ENCODE measurements around the gene CDH11.

CDH11 gene

DNA sequence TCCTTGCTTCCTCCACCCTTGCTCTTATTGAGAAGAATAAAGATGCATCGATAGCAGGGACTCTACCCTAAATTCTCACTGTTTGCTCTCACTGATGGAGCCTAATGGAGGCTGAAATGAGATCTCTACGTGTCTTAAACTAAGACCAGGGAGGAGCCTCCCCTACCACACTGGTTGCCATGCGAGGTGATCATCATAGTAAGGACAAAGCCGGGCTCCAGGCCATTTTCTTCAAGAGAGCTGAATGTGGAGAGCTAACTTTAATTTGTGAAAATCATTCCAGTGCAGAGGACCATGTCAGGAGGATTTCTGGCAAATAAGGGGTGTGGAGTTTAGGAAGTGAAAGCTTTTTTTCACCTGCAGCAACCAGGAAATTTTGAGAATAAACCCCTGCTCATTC is 5.6 kb downstream of the CDH11 start:
- no peak for DNase-seq

DNA sequence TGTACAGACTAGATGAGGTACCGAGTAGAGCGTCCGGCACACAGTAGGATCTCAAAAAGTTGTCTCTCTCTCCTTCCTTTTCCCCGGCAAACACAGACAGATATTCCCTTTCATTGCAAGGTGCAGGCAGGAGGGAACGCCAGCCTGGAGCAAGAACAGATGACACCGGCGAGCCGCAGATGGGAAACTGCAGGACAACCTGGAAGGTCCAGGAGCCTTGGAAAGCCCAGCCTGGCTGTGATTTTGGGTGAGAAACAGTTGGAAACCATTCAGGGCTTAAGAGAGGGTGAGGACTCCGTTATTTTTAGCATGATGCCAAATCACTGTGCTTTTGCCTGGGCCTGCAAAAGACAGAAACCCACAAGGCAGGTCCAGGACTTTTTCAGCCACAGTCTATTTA is 7.3 kb downstream of the CDH11 start:
- DNase-seq = no peak

DNA sequence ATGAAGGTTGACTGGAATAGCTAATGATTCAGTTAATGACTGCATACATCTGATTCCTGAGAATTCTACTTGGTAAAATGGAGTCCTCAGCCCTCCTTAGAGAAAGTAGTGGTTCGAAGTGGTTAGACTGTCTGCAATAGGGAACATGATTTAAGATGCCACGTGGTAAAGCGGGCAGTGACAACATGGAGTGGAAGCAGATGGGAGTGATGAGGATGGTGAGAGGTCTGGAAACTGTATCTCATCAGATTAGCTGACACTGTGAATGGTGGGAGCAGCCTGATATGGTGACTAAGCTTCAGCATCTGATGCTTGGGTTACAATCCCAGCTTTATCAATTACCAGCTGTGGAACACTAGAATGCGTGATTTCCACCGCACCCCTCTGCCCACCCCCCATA is 8.4 kb downstream of the CDH11 start:
- DNase-seq = no peak

DNA sequence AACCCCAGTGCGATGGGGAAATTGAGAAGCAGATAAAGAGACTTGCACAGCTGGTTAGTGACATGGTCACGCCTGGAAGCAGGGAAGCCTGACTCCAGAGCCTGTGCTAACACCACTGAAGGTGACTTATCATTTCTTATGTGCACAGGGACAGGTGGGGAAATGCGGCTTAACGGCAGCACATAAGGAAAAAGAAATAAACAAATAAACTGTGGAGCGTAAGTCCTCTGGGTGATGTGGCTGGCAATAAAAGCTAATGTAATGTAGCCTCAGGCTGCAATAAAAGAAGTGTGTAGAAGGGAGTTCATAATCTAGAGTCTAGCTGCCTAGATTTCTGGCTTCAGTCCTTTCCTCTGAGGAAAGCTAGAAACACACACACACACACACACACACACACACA is 10.6 kb downstream of the CDH11 start:
- no peak for DNase-seq

DNA sequence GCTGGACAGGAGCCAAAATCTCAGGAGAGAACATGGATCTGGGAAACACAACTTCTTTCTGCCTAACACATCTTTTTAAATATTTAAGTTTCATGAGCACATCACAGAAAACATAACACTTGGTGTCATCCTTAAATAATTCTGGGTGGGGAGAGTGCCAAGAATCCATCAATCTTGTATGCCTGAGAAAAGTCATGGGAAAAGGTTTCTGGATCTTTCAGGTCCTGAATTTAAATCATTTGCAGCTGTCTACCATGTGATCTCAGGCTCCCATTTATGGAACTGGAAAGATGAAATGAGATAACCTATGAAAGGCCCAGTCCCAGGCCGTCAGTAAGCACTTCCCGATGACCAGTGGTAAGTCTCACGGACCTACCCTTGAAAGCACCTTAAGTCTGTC is 15.1 kb downstream of the CDH11 start:
- DNase-seq = no peak

DNA sequence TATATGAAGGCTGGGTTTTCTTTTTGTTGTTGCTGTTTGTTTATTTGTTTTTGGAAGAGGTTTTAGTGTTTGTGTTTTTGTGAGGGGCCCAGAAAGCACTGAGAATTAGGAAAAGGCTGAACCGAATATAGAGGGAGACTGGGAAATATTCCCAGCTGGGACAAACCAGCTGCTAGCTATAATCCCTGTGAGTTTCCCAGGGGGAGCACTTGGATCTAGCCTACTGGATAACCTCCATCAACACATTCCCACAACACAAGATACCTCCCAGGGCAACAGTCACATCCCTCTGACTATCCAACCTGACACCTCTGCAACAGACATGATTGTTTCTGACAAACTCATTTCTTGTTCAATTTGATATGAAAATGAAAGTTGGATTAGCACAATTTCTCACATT is 16.7 kb downstream of the CDH11 start:
- no peak for DNase-seq

DNA sequence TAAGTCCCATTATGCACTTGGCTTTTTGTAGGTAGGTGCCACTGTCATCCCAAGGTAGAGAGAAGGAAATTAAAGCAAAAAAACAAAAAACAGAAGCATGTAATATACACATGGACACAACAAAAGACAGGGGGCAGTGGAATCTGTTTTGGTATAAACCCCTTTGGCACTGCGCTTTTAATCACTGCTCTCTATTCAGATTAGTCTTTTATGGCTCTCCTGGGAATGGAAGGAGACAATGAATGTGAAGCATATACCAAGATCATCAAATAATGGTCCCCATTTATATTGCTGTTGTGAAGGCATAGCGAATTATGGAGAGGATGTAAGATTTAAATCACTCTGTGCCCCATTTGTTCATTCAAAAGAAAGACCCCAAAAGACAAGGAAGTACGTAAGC is 17.4 kb downstream of the CDH11 start:
- DNase-seq = no peak

DNA sequence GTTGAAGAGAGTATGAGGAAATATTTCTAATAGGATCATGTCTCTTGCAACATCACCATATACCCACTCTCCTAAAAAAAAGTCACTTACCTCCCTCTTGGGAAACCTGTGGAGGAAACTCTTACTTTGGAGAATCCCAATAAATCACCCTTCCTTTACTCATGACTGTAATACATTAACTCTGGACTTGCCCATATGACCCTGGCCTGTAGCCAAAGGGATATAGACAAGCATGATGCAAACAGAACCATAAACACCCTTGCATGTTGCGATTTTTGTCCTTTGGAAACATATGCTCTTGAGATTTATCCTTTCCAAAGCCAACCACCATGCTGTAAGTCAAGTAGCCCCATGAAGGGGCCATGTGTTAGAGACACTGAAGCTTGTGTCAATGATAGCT is 19.5 kb downstream of the CDH11 start:
- DNase-seq = no peak

DNA sequence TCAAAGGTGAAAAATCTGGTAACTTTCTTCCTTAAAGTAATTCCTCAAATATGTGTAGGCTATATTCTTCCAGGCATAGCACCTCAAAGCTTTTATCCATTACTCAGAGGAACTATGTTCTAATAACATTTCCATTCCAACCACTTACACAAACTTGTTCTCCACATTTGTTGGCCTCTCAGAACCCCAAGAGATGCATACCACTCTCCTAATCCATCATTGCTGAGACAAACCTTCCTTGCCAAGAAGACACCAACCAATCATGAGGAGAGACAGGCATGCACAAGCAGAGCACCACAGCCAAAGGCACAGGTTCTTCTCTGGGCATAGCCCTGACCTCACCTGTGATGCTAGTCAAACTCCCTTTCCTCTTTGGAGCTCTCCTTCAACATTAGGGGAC is 20.9 kb downstream of the CDH11 start:
- DNase-seq = no peak

DNA sequence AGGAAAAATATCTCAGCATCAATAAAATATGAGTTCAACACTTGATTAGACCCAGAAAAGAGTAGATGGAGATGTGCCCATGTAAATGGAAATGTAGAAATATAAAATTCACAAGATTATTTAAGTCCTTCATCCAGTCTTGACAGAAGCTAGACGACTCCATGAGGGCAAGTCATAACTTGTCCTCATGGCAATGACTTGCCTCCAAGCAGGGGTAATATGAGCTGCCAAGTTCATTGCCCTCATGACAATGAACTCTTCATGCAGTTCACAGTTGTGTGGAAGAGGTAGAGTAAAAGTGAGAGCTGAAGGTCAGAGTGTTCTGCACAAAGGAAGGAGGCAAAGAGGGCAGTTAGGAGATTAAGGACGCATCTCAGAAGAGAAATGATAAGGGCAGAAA is 22.3 kb downstream of the CDH11 start:
- no peak for DNase-seq

DNA sequence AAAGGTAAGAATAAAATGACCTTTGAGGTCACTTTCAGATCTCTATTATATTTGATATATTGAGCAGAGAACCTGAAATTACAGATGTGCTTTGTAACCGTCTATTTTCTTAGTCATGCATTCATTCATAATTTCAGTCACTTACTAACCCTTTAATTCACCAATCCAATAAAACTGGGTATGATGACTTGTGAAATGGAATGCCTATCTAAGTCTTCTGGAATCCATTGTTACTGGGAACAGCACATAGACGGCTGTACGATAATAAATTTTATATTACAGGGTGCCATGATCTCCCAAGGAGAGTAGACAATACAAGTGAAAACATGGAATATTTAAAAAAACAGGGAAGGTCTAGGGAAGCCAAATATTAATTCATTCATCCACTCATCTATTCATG is 22.9 kb downstream of the CDH11 start:
- no peak for DNase-seq

DNA sequence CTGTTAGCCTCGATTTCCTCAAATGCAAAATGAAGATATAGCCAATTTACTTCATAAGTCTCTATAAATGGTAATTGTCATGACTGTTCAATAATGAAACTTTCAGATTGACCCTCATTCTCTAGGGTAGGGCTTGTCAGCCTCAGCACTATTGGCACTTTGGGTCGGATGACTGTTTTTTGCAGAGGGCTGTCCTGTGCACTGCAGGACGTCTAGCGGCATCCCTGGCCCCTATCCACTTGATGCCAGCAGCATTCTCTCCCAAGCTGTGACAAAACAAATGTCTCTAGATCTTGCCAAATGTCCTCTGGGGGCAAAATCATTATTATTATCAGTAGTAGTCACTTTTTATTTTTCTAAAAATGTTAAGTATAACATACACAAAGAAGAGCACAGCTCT is 24.6 kb downstream of the CDH11 start:
- DNase-seq = no peak

DNA sequence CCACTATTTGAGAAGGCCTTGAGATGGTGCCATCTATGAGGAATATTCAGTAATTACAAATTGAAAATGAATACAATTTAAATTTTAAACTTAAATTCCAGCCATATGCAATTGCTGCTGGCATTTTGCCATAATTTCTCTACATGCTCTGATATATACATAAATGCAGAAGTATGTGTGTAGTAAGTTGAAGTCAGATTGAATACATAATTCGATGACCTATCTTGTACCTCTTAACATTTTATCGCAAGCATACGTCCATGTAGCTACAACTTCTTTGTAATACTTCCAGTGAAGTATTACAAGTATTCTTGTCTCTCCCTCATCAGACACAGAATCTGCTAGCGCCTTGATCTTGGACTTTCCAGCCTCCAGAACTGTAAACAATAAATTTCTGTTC is 26.0 kb downstream of the CDH11 start:
- no peak for DNase-seq

DNA sequence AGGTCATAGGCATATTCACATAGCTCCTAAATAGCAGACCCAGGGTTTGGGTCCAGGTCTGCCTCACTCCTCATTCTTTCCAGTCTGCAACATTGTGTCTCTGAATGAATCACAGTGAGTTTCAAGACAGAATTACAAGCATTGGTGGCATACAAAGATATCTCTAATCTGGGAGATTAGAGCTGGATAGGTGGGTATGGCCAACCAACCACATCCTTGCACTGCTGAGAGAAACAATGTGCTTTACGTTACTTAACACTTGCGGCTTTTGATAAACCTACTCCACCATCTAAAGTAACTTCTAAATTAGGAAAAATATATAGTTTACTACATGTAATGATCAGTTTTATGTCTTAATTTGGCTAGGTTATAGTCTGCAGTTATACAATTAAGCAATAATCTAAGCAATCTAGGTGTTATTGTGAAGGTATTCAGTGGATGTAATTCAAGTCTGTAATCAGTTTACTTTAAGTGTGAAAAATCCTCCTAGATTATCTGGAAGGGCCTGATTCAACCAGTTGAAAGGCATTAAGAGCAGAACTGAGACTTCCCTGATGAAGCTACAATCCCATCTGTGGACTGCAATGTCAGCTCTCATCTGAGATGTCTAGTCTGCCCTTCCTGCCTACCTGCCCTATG is 26.7 kb downstream of the CDH11 start:
- DNase-seq = no peak

DNA sequence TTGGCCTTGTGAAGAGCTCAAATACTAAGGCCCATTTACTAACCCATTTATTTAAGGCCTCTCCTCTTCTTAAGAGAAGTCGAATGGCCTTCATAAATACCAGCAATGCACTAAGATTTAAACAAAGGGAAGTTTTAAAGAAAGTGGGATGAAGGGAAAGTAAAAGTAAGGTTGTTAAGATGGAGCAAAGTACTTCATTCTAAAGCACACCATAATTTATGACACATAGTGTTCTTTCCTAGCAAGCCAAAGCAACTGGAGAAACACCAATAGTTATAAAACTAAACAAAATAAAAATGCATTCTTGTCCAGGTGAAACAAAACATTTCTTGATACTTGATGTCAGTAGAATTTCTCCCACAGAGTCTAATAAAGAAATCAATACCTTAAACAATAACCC is 27.9 kb downstream of the CDH11 start:
- DNase-seq = no peak

DNA sequence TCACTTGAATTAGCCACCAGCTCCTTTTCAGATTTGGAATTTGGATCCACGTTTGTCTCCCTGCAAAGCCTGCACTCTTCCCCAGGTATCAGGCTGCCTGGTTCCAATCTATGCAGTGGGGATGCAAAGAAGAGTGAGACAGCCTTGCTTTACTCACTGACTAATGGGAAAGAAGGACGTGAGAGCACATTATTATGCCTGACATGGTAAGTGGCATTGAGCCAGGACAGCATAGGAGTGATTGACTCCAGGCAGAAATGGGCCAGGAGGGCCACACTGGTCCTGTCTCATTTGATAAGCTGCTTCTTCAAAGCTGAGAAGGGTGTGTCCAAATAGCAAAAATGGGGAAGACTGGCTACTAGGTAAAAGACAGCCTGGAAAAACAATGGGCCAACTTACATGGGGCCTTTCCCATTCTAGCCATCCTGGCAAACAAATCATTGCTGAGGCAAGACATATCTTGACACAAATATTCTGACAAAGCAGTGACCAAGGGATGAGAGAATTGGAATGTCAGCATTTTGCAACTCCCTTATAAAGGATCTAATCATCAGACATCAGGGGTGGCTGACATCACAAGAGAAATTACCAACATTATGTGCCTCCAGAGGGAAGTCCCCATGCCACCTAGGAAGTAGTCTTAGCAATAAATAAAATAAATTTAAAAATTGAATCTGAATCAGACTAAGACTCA is 38.6 kb downstream of the CDH11 start:
- no peak for DNase-seq

DNA sequence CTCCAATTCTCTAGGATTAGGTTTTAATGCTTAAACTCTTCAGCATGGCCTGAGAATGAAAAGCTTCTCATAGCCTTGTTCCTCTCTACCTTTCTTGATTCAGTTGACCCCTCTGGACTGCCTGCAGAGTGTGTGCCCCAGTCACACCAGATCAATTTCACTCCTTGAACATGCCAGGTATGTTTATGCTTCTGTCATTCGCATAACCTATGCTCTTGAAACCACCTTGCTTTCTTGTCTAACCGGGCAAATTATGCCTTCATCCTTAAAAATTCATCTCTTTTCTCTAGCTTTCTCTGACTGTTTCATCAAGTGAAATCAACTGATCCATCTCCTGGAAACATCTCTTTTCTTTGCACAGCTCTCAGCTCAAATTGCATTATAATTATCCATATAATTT is 42.3 kb downstream of the CDH11 start:
- DNase-seq = no peak

DNA sequence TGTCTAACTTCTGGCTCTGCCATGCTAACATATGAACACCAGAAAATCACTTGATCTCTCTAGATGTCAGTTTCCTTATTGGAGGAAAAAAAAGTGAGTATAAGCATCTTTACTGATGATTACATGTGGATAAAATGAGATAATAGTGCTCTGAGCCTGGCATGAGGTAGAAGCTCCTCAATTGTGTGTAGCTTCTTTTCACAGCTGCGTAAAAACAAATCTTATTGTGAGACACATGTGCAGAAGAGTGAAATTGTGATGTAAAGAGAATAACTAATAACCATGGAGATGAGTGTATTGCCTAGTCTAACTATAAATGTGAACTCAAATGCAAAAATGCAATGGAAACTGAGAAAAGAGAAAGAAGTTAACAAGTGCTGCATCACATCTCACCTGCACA is 44.7 kb downstream of the CDH11 start:
- DNase-seq = no peak

DNA sequence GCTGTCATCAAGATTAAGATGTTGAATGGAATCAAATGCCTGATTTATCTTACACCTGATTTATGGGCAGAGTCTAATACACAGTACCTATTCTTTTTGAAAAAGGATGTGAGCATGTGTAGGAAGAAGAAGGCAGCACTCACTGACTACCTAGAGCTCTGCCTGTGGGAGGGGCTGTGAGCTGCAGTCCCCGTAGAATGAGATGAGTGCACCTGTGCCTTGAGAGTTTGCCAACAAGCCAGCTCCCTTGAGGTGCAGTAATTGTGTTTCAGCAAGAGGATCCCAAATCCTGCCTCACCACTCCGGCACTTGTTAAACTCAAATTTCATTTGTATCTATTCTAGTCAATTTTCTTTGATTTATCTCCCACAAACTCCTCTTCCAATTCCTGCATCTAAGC is 46.0 kb downstream of the CDH11 start:
- no peak for DNase-seq

DNA sequence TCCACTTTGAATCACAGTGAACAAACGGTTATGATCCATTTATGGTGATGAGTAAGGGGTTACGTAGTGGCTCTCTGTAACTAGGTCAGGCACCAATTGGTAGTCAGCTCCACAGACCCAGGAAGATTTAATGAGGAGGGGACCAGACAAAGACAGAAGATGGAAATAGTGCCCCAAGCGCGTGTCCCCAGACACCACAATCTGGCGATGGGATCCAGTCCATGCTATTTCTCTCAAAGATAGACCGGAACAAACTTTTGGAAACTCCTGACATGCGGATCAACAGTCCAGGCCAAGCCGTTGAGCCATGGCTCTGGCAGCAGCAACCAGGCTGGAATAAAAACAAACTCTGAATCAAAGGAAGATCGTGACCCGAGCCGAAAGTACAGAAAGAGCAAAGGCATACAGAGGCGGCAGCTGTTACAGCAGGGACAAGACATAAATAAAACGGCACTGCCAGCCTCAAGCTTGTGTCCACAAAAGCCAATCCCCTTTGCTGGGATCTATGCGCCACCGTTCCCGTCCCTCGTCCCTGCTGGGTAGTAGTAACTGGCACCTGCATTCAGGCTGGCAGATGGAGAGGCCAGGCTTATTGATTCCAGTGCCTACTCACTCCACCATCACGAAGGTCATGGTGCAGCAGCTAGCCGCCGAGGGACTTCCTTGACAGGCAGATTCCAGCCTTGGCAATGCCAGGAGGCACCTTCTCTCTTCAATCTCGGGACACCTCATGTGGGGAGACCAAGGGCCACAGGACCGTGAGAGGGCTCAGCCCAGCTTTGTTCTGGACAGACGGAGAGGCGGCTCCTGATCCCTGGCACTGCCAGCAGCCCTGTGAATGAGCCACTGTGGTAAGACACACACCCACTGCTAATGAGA is 50.2 kb downstream of the CDH11 start:
- DNase-seq = no peak

DNA sequence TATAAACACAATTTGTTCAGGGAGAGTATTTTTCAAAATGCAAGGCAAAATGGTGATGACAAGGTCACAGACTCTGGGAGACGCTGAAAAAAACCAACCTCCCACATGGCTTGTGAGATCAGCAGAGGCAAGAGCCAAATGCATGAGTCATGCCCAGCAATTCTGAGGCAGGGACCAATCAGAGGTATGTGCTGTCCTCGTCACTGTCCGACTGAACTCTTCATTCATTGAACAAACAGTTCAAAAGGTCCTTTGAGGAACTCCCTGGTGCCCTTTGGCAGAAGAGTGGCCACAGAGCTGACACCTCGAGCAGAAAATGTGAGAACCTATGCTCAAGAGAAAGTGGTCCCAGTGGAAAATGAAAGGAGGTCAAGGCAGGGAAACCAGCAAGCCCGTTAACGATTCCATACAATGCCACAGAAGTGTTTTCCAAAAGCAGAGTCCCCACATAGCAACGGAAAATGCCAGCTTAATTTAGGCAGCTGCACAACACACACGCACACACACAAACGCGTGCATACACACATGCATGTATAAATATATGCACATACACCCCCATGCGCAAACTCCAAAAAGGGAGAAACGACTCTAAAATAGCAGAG is 50.9 kb downstream of the CDH11 start:
- DNase-seq = no peak

DNA sequence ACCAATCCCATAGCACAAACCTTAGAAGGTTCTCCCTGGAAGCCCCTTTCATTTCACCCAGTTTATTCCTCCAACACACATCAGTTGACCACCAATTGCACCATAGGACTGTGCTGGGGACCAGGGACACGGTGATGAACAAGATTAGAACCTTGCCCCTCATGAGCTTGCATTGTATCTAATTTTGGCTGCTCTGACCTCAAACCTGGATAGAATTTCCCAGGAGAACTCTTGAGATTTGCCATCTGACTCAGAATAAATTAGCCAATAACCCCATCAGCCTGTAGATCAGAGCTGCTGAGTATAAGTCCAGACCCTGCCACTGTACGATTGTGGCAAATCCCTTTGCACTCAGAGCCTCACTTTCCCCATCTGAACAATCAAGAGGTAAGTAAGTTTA is 52.1 kb downstream of the CDH11 start:
- DNase-seq = no peak

DNA sequence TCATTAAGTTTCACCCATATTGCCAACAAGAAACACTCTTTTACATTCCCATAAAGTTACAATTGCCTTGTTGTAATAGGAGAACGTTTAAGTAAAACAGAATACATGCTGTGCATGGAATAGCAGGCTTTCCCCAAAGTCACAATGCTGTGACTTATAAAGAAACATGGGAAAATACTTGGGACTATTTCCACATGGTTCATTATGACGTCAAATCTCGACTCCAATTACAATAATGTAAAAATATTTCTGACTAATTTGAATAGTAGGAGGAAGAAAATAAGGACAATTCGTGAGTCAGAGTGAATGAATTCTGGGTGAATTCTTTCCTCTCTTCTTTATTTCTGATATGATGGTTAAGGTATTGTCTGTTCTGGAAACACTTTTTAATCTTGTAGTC is 52.8 kb downstream of the CDH11 start:
- no peak for DNase-seq
